Measurements from ENCODE around the gene SAFB. TPM values are rescaled to one million over a fixed set of nuclear protein-coding genes. Genes with fewer than 3 reads are reported as not detected.

Gene SAFB
- total and polyA plus RNA-seq, 2 of the 13 experiments (the other 11 are each of a cell fraction or from before 2014, with no cell fraction given): 21.0 to 28.4 TPM

- TF ChIP-seq ZNF441 (CRISPR knock-in tag; IDR thresholded peaks at IDR 0.05; ENCODE audit: borderline replicate concordance) (no peak), SRF (IDR thresholded peaks at IDR 0.05; ENCODE audit: low read depth, low read length) (no peak), KDM2A (CRISPR knock-in tag; IDR thresholded peaks at IDR 0.05; ENCODE audit: borderline replicate concordance, low read depth) (peak; percentile 82; the same call in 1 of the 2 replicates), HMG20A (CRISPR knock-in tag; IDR thresholded peaks at IDR 0.05; ENCODE audit: borderline replicate concordance) (no peak), GPN1 (CRISPR knock-in tag; IDR thresholded peaks at IDR 0.05; ENCODE audit: borderline replicate concordance) (no peak), SNAPC5 (CRISPR knock-in tag; IDR thresholded peaks at IDR 0.05; ENCODE audit: borderline replicate concordance) (no peak), CTCF (CRISPR knock-in tag; IDR thresholded peaks at IDR 0.05) (peak; percentile 99), MIER2 (CRISPR knock-in tag; IDR thresholded peaks at IDR 0.05) (no peak), SIN3B (IDR thresholded peaks at IDR 0.05; ENCODE audit: low read length) (no peak; the same call in 1 of the 2 replicates), AFF4 (CRISPR knock-in tag; IDR thresholded peaks at IDR 0.05) (no peak), ZKSCAN1 (IDR thresholded peaks at IDR 0.05; ENCODE audit: low read length) (no peak), ZNF496 (CRISPR knock-in tag; IDR thresholded peaks at IDR 0.05; ENCODE audit: insufficient replicate concordance) (no peak), ZNF354B (CRISPR knock-in tag; IDR thresholded peaks at IDR 0.05) (no peak), ATRX (CRISPR knock-in tag; IDR thresholded peaks at IDR 0.05; ENCODE audit: borderline replicate concordance) (no peak), ZNF333 (CRISPR knock-in tag; IDR thresholded peaks at IDR 0.05; ENCODE audit: borderline replicate concordance) (no peak), ZNF691 (CRISPR knock-in tag; IDR thresholded peaks at IDR 0.05; ENCODE audit: borderline replicate concordance, low read depth) (no peak), NR2C2 (CRISPR knock-in tag; IDR thresholded peaks at IDR 0.05; ENCODE audit: borderline replicate concordance) (peak; percentile 76), ZNF224 (CRISPR knock-in tag; IDR thresholded peaks at IDR 0.05) (0 out of 2 replicates have a peak, but pooled peaks have one; percentile 66), ARID2 (CRISPR knock-in tag; IDR thresholded peaks at IDR 0.05; ENCODE audit: borderline replicate concordance) (no peak), TIGD3 (CRISPR knock-in tag; IDR thresholded peaks at IDR 0.05; ENCODE audit: borderline replicate concordance) (no peak), MAX (IDR thresholded peaks at IDR 0.05) (peak; percentile 30), ZNF547 (CRISPR knock-in tag; IDR thresholded peaks at IDR 0.05) (no peak)
Observed at GRCh38 chr19:5686647-5687359, 63.9 kb downstream of the SAFB start (continued).
